Amygdala (tissue), 56 donors: Measurements from ENCODE around the gene BCAR1.

Source experiments
- DNase-seq, 56 donors: peaks; one replicate each; lab custom pipeline; 2025; lab: John Stamatoyannopoulos, UW

BCAR1 gene

DNA sequence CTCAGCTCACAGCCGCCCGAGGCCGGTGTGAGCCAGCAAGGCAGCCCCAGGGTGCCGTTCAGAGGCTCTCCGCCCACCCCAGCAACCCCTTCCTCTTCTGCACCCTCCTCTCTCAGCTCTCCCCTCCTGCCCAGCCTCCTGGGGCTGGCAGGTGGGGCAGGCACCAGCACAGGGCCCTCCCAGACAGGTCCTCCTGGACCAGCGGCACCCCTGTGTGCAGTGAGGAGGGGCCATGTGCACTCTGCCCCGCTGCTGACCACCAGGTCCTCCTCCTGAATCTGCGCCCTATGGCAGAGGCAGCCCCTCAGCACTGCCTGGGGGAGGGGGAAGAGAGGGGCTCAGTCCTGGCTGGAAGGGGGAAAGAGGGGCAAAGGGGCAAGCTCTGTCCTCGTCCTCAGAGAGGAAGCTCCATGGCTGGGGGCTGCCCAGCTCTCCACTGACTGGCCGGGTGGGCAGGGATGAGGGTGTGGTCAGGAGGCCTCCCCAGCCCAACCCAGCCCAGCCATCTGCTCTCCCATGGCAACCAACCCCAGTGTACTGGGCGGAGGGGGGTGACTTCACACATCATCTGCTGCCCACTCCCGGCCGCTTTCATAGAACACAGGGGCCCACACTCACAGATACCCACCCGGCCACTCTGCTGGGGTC, 5.4 kb upstream of the BCAR1 start:
- peak in 21 of 56 donors; percentile 17 to 72 (median 51) for DNase-seq

DNA sequence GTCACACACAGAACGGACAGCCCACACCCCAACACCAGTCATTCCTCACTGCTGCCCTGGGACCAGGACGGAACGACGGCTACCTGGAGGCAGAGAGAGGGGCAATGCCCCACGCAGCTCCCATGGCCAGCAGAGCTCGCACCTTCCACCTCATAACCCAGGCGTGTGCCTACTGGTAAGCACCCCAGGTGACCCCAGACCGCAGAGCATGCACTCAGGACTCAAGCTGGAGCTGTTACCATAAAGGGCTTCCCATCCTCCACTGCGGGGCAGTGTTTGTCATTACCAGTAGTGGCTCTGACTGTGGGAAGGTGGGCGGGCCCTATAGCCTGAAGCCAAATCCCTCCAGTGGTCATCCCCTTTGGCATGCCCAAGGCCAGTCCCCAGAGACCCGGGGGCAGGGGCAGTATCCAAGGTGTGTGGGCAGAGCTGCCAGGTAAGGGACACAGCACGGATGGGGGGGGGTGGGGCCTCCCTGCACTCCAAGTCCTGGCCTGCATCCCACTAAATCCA, 4.7 kb upstream of the BCAR1 start:
- DNase-seq, result peak in 2 of 56 donors; percentile 33 to 37

GRCh38 chr16:75254359-75254837, 3.0 kb upstream of the BCAR1 start:
- no peak for DNase-seq

DNA sequence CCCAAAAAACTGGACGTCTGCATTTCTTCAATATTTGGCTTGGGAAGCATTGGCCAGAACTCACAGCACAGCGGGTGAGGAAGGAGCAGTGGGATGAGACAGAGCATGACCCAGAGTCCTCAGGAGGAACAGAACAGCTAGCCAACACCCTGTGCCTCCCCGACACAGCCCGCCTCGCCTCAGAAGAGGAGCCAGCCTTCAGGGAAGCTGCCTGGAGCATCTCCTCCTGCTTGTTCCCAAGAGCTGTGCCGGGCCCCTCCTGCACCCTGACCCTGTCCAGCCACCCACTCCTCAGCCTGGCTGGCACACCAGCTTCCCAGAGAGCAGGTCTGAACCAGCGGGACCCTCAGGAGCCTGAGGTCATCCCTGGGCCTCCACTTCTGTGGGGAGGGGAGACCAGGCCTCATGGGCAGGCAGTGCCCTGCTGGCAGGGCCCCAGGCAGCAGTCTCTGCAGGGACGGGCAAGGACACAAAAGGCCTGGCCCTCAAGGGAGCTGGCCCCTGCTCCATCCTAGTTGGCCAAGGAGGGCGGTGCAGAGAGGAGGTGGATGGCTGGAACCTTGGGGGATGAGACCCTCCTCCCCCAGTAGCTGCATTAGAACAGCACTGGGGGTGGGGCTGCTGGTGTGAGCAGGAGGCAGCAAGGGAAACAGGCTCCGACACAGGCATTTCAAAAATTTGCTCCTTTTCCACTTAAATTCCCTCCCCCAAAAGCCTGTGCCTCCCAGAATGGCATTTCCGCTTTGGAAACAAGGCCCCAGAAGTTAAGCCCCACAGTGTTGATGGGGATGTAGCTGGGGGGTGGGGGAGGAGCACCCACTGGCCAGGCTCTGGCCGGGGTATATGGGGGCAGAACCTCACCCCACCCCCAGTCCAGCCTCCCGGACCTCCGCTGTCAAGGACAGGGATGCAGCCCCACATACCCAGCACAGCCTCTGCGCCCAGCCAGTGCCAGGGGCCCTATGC, 1.8 kb upstream of the BCAR1 start:
- DNase-seq, result peak in 12 of 56 donors; percentile 24 to 54 (median 41)

- DNase-seq, result peak in 1 of 56 donors; percentile 35
Observed at GRCh38 chr16:75252049-75252864, 833 bp upstream of the BCAR1 start.

DNA sequence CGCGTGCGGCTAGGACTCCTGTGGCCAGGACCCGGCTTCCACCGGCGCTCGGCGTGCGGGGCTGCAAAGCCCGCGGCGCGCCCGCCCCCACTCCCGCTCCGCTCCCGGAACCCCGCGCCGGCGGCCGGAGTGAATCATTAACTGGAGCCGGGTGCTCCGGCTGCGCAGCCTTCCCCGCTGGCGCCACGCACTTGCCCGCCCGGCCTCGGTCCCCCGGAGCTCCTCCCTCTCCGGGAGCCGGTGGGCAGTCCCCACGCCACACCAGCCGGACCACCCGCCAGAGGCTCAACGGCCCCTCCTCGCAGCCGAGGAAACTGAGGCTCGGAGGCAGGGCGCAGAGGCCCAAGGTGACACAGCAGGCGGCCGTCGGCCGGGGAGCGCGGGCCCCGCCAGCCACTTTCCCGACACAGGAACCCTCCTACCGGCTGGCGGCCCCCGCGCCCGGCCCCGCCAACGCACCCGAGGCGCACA, 580 bp downstream of the BCAR1 start:
- DNase-seq, result peak in 7 of 56 donors; percentile 24 to 56 (median 42)

GRCh38 chr16:75250089-75250808, 1.2 kb downstream of the BCAR1 start:
- DNase-seq, result peak in 3 of 56 donors; percentile 9 to 45 (median 28)

DNA sequence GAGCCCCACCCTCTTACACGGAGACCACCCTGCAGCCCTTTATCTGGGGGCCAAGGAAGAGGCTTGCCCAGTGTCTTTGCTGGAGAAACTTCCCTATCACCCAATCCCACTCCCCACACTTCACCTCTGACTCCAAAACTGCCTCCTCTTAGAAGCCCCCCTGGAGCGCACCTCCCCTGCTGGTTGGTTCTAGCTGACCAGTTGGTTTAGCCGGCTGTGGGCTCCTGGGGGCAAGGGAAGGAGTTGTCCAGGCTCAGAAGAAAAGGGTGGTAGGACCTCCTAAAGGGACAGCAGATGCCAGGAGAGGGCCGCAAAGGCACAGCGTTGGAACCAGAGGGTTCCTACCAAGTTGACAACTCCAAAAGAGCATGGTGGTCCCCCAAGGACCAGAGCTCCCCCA, 2.0 kb downstream of the BCAR1 start:
- DNase-seq, result no peak

GRCh38 chr16:75248536-75249380, 2.7 kb downstream of the BCAR1 start:
- peak in 17 of 56 donors; percentile 22 to 60 (median 47) for DNase-seq

GRCh38 chr16:75248142-75248535, 3.3 kb downstream of the BCAR1 start:
- DNase-seq, result peak in 48 of 56 donors; percentile 23 to 85 (median 65)

GRCh38 chr16:75247249-75247648, 4.2 kb downstream of the BCAR1 start:
- peak in 52 of 56 donors; percentile 33 to 94 (median 75) for DNase-seq

- peak in 1 of 56 donors; percentile 20 for DNase-seq
Observed at GRCh38 chr16:75246504-75247205, 4.8 kb downstream of the BCAR1 start.

GRCh38 chr16:75244844-75245758, 6.3 kb downstream of the BCAR1 start:
- peak in 55 of 56 donors; percentile 41 to 99 (median 92) for DNase-seq

DNA sequence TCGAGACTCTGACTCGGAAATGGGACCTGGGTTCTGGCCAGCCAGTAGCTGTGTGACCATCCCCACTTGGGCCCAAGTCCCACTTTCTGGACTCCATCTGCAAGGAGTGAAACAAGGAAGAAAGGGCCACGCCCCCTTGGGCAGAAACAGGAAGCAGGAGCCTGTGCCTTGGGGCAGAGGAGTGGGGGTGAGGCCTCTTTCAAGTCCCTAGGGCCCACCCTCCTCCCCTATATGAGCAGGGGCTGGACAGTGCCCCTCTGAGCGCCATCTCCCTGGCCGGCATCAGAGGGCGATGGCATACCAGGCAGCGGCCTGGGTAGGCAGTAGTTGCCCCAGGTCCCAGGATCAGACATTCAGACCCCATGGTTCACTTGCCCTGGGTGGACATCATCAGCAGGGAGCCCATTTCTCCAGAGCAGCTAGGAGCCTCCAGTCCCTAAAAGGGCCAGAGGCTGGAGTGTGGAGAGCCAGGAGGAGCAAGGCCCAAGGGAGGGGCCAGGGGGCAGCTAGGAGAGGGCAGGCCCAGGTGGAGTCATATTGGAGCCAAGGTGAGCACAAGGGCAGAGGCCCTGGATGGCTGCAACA, 7.1 kb downstream of the BCAR1 start:
- DNase-seq, result peak in 21 of 56 donors; percentile 10 to 61 (median 29)

DNA sequence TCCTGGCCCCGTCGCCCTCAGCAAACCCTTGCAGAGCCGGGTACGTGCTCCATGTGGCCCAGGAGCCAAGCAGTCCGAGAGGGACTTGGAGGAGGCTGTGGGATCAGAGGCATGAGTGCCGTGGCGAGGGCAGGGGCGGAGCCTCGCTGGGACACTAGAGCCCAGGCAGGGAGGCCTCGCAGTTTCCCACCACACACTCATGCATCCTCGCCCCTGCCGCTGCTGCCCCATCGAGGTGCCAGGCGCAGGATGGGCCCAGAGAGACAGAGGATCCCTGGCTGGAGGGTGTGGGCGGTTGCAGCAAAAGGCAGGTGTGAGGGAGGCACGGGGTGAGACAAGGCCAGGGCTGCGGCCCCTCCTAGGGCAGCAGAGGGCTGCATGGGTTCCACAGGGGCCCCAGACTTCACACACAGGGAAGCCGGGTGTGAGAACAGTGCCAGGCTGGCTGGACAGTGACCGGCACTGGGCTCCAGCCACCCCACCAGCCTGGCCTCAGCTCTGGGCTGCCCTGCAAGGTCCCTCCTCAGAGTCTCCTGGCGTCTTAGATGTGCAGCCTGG, 7.7 kb downstream of the BCAR1 start:
- peak in 1 of 56 donors; percentile 27 for DNase-seq
